B cell (primary cell): ENCODE data around the gene CGNL1. TPM values are rescaled to one million over a fixed set of nuclear protein-coding genes. Genes with fewer than 3 reads are reported as not detected.

Experiments
- ATAC-seq: fragments of 200-7000 bp; cut with Tn5 transposase; one replicate; pipeline ENCODE4 v1.10.0; 2021; ENCODE audit warnings: low read depth, mild to moderate bottlenecking, moderate number of reproducible peaks, moderate library complexity
- CTCF ChIA-PET: fragments of 350-600 bp; sonication (Branson Sonifier 250); formaldehyde crosslinking; loops from one replicate; lab custom pipeline; 2021; ENCODE audit warnings: antibody characterized with exemption, inconsistent platforms; lab: Charles Lee
- POLR2A ChIA-PET: fragments of 350-600 bp; sonication (Branson Sonifier 250); formaldehyde crosslinking; loops from one replicate; lab custom pipeline; 2021; ENCODE audit warnings: antibody characterized with exemption; lab: Charles Lee
- DNase-seq: peaks from one replicate; pipeline ENCODE4 v3.0.0; 2013
- H2AFZ ChIP-seq: 2 replicates; pipeline ENCODE4 v1.6.1; 2012; ENCODE audit warnings: mild to moderate bottlenecking, low read depth, low read length; ENCODE audit not compliant: insufficient read depth, poor library complexity, severe bottlenecking
- H3K27ac ChIP-seq, 2 donors: 1 replicate in 1 of 2; 2 replicates in 1 of 2; pipeline ENCODE4 v1.5.1; 2012 to 2013; ENCODE audit warnings: low read length in 2 of 2, mild to moderate bottlenecking in 2 of 2, moderate library complexity in 1 of 2
- H3K27me3 ChIP-seq, 4 experiments: fragments of 200-600 bp in 1 of 4; sonication (generic) in 1 of 4; replicated peaks in 1 of 4; 1 replicate in 2 of 4; 2 replicates in 2 of 4; pipeline versions ENCODE4 v1.6.1 to v1.7.0; 2013 to 2016; ENCODE audit warnings: low read length in 3 of 4, mild to moderate bottlenecking in 2 of 4, mixed read lengths in 1 of 4, moderate library complexity in 1 of 4; ENCODE audit not compliant: insufficient read depth in 4 of 4, control insufficient read depth in 3 of 4; ENCODE audit errors: control extremely low read depth in 1 of 4
- H3K36me3 ChIP-seq, 2 experiments: replicated peaks in 1 of 2; 1 replicate in 1 of 2; 2 replicates in 1 of 2; pipeline versions ENCODE4 v1.6.1 to v1.7.1; 2013; ENCODE audit warnings: low read length in 1 of 2; ENCODE audit not compliant: insufficient read depth in 2 of 2, control insufficient read depth in 1 of 2; ENCODE audit errors: control extremely low read depth in 1 of 2, extremely low read depth in 1 of 2
- H3K4me1 ChIP-seq, 2 donors: fragments of 200-600 bp in 1 of 2; sonication (generic) in 1 of 2; 1 replicate in 1 of 2; 2 replicates in 1 of 2; pipeline versions ENCODE4 v1.5.1 to v1.6.1; 2013 to 2017; ENCODE audit warnings: low read length in 2 of 2; ENCODE audit not compliant: control insufficient read depth in 2 of 2, insufficient read depth in 2 of 2
- H3K4me2 ChIP-seq: replicated peaks from 2 replicates; pipeline ENCODE3; 2012; ENCODE audit warnings: mild to moderate bottlenecking, low read depth, low read length; ENCODE audit not compliant: poor library complexity, severe bottlenecking
- H3K4me3 ChIP-seq, 5 experiments: fragments of 200-600 bp in 1 of 5; sonication (generic) in 1 of 5; 1 replicate in 3 of 5; 2 replicates in 2 of 5; pipeline versions ENCODE4 v1.5.1 to v1.7.0; 2011 to 2016; ENCODE audit warnings: low read length in 4 of 5, mild to moderate bottlenecking in 4 of 5, low read depth in 2 of 5, control low read depth in 1 of 5, moderate library complexity in 1 of 5; ENCODE audit not compliant: insufficient read depth in 1 of 5; ENCODE audit errors: control extremely low read depth in 1 of 5, extremely low read depth in 1 of 5
- H3K79me2 ChIP-seq: fragments of 200-600 bp; sonication (generic); one replicate; pipeline ENCODE4 v1.6.0; 2016; ENCODE audit warnings: low read length; ENCODE audit not compliant: control insufficient read depth, insufficient read depth
- H3K9ac ChIP-seq: fragments of 200-600 bp; sonication (generic); 2 replicates; pipeline ENCODE4 v1.6.1; 2017; ENCODE audit warnings: mild to moderate bottlenecking, low read length, moderate library complexity
- H3K9me3 ChIP-seq, 3 donors: one replicate each; pipeline versions ENCODE4 v1.6.1 to v1.7.1; 2013; ENCODE audit warnings: low read length in 2 of 3; ENCODE audit not compliant: control insufficient read depth in 2 of 3, insufficient read depth in 1 of 3; ENCODE audit errors: control extremely low read depth in 1 of 3
- H4K20me1 ChIP-seq: 2 replicates; pipeline ENCODE4 v1.6.0; 2012; ENCODE audit warnings: mild to moderate bottlenecking, low read length; ENCODE audit not compliant: insufficient read depth, control insufficient read depth, poor library complexity, severe bottlenecking
- H3K27ac Mint-ChIP-seq: one replicate; pipeline ENCODE4 v1.8.0; 2021; ENCODE audit warnings: mixed read lengths
- H3K27me3 Mint-ChIP-seq: one replicate; pipeline ENCODE4 v1.8.0; 2021; ENCODE audit warnings: mixed read lengths
- H3K4me1 Mint-ChIP-seq: one replicate; pipeline ENCODE4 v1.8.0; 2021; ENCODE audit warnings: mixed read lengths
- H3K4me3 Mint-ChIP-seq: one replicate; pipeline ENCODE4 v1.8.0; 2021; ENCODE audit warnings: mixed read lengths
- H3K9me3 Mint-ChIP-seq: one replicate; pipeline ENCODE4 v1.8.0; 2022; ENCODE audit warnings: mixed read lengths; ENCODE audit not compliant: insufficient read depth
- CTCF ChIP-seq: fragments of 200-600 bp; IDR thresholded peaks from one replicate; pipeline ENCODE4 v1.8.0; 2022; ENCODE audit warnings: antibody characterized with exemption, mild to moderate bottlenecking
- EZH2 ChIP-seq: IDR thresholded peaks from 2 replicates; pipeline ENCODE4 v1.6.1; 2012; ENCODE audit warnings: borderline replicate concordance, low read depth, mild to moderate bottlenecking, moderate library complexity, low read length; ENCODE audit not compliant: insufficient read depth, poor library complexity, severe bottlenecking
- WGBS: methylation state at CpG from one replicate; pipeline ENCODE4 v1.1.5; 2013; ENCODE audit warnings: missing lambda C conversion rate; ENCODE audit not compliant: insufficient coverage; 5-methylcytosine and 5-hydroxymethylcytosine counted together
- intact Hi-C: fragments of 100-400 bp; cut with micrococcal nuclease; formaldehyde crosslinking; loops from one replicate; pipeline ENCODE4 v1.10.0; 2022
- polyA plus RNA-seq: library from polyadenylated mRNA; depleted of rRNA; stranded (reverse); fragments of >200 nt; gene quantifications from 2 replicates; pipeline ENCODE4 v1.2.3, GENCODE V29; 2012
- total RNA-seq, 2 donors: library from RNA; stranded (reverse); fragments of 120-200 nt in 1 of 2; gene quantifications; 1 replicate in 1 of 2; 2 replicates in 1 of 2; pipeline versions ENCODE4 v1.2.3 to v1.2.4, GENCODE V29; 2013 to 2022

Gene CGNL1
- total and polyA plus RNA-seq, 2 donors (not counting 1 experiment from before 2014, with no cell fraction given): 0.03 to 0.12 TPM

DNA sequence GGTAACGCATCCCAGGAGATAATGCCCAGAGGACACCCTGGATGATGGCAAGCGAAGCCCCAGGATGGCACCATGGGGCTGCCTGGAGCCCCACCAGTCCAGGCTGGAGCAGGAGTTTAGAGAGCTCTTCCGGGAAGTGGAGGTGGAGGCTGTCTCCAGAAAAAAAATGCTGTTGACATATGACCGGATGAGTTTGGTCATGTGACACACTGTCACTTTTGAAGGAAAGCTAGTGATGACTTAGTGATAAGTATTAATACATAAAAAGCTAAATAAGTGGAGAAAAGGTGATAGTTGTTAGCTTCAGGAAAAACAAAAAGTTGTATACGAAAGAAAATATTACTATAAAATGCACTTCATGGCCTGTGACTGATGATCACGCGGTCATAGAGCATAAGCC lies 195.4 kb downstream of the CGNL1 start:
- ATAC-seq (no peak), DNase-seq (no peak)
- Histone ChIP-seq H4K20me1 (no peaks in the 10 kb centered on the region), H3K4me2 (no peak overlapping the region), H2AFZ (no peak overlapping the region), H3K4me1 (peaks cover 10% of the 10 kb centered on the region in 2 donors), H3K9me3 (no peaks in the 10 kb centered on the region), H3K4me3 (no peak overlapping the region), H3K27me3 (no peaks in the 10 kb centered on the region), H3K79me2 (no peaks in the 10 kb centered on the region), H3K36me3 (no peaks in the 10 kb centered on the region), H3K9ac (no peak overlapping the region), H3K27ac (no peak overlapping the region)
- Mint-ChIP-seq H3K4me3 (no peak overlapping the region), H3K27me3 (peaks cover 3% of the 10 kb centered on the region), H3K4me1 (peaks cover 13% of the 10 kb centered on the region), H3K9me3 (no peaks in the 10 kb centered on the region), H3K27ac (no peak overlapping the region)
- intact Hi-C loops: no loop called here
- TF ChIP-seq CTCF (no peak), EZH2 (no peak)
- ChIA-PET POLR2A (interaction anchor here (0.7 kb wide), 1 partner anchor 657 kb away, joined by 3 read pairs; no protein-coding TSS in a partner anchor), CTCF (interaction anchor here (0.6 to 3.4 kb wide), 5 partner anchors 10 to 294 kb away, joined by 3 to 10 read pairs (median 5); no protein-coding TSS in a partner anchor)
- 88% methylated on average over 1 of the region's 7 CpGs for WGBS

DNA sequence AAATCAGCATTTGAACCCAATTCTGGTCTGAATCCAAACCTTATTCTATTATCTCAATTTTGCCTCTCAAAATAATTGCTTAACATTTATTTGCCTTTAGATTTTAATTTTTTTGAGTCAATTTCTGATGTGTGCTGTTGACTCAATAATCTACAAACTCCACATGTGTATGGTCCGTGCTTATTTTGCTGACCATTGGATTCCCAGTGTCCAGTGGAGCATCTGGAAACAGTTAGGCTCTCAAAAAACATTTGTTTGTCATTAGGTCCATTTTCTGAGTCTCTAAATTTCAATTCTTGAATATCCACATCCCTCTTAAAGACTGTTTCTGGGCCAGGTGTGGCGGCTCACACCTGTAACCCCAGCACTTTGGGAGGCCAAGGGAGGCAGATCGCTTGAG lies 196.2 kb downstream of the CGNL1 start:
- DNase-seq: no peak
- Histone ChIP-seq H3K27ac (no peak overlapping the region), H3K4me1 (peaks cover 10% of the 10 kb centered on the region in 2 donors), H3K9ac (no peak overlapping the region), H4K20me1 (no peaks in the 10 kb centered on the region), H3K79me2 (no peaks in the 10 kb centered on the region), H3K36me3 (no peaks in the 10 kb centered on the region), H3K4me3 (no peak overlapping the region), H3K4me2 (no peak overlapping the region), H2AFZ (no peak overlapping the region), H3K27me3 (no peaks in the 10 kb centered on the region), H3K9me3 (no peaks in the 10 kb centered on the region)
- ChIA-PET CTCF (interaction anchor here (1.3 to 3.4 kb wide), 3 partner anchors 13 to 18 kb away, joined by 3 to 10 read pairs (median 4); no protein-coding TSS in a partner anchor), POLR2A (no interaction called here)
- Mint-ChIP-seq H3K4me1 (peaks cover 13% of the 10 kb centered on the region), H3K27me3 (peaks cover 3% of the 10 kb centered on the region), H3K9me3 (no peaks in the 10 kb centered on the region), H3K4me3 (no peak overlapping the region), H3K27ac (no peak overlapping the region)
- no peak for TF ChIP-seq EZH2
- TF ChIP-seq CTCF: no peak
- WGBS: no CpG with 5 or more reads among the region's 3 CpGs
- intact Hi-C loops: no loop called here
- no peak for ATAC-seq
